Parathyroid adenoma (tissue), 2 donors: ENCODE data around the gene AOAH.

Experiments used
- H2AFZ ChIP-seq: fragments of 300-600 bp; sonication (generic); one replicate; pipeline ENCODE4 v1.7.0; 2017; ENCODE audit warnings: antibody characterized with exemption, mild to moderate bottlenecking
- H3K27ac ChIP-seq: fragments of 300-600 bp; sonication (generic); one replicate; pipeline ENCODE4 v1.7.0; 2017
- H3K27me3 ChIP-seq: fragments of 300-600 bp; sonication (generic); one replicate; pipeline ENCODE4 v1.7.0; 2017; ENCODE audit warnings: low read length; ENCODE audit not compliant: control insufficient read depth, insufficient read depth
- H3K36me3 ChIP-seq: fragments of 300-600 bp; sonication (generic); one replicate; pipeline ENCODE4 v1.7.0; 2017; ENCODE audit warnings: low read length; ENCODE audit not compliant: control insufficient read depth, insufficient read depth
- H3K4me1 ChIP-seq: fragments of 300-600 bp; sonication (generic); one replicate; pipeline ENCODE4 v1.7.0; 2017; ENCODE audit warnings: control low read depth
- H3K4me2 ChIP-seq: fragments of 300-600 bp; sonication (generic); one replicate; pipeline ENCODE4 v1.7.0; 2017; ENCODE audit warnings: low read length
- H3K4me3 ChIP-seq: fragments of 300-600 bp; sonication (generic); one replicate; pipeline ENCODE4 v1.7.0; 2017; ENCODE audit warnings: low read depth, low read length
- H3K79me2 ChIP-seq: fragments of 300-600 bp; sonication (generic); one replicate; pipeline ENCODE4 v1.7.0; 2017; ENCODE audit warnings: control low read depth
- H3K9ac ChIP-seq: fragments of 300-600 bp; sonication (generic); one replicate; pipeline ENCODE4 v1.7.0; 2017; ENCODE audit warnings: mild to moderate bottlenecking
- H3K9me3 ChIP-seq: fragments of 300-600 bp; sonication (generic); one replicate; pipeline ENCODE4 v1.7.0; 2017; ENCODE audit warnings: low read length; ENCODE audit not compliant: control insufficient read depth
- TF ChIP-seq, protein P1 (sequence below): fragments of 300-600 bp; sonication (generic); IDR thresholded peaks from one replicate; pipeline ENCODE4 v1.7.0; 2017; ENCODE audit warnings: antibody characterized with exemption, mild to moderate bottlenecking
- donor health status: primary hyperparathyroidism.

AOAH gene

DNA sequence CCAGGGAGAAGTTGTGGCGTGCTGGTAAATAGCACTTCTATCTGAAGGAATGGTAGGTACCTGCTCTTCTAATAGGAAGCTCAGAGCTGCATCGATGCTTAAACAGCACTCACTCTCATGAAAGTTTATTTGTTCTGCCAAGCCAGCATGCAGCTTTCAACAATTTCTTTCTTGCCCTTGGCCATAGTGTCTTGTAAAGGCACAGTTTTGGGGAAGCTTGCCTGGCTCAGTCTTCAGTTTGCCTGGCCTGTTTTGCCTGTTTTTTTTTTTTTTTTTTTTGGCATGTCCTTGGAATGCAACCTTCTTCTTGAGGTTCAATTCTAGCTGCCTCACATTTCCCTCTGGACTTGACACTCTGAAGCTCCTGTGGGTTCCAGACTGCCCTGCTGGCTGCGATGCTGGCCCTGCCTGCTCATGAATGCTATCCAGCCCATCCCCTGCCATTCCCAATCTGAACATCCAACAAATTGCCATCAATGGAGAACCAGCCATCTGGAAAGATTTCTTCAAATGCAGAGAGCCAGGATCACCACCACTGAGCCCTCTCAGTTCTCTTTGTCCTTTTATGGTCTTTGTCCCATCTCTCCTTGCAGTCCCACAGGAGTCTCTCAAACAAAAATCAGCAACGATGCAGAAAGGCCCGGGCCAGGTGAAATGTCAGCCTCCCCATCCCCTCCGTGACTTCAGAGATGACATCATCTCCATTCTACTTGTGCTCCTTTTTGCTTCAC, 200.8 kb downstream of the AOAH start:
- Histone ChIP-seq H2AFZ (no peak overlapping the region), H3K27me3 (no peaks in the 10 kb centered on the region), H3K79me2 (no peaks in the 10 kb centered on the region), H3K9ac (no peak overlapping the region), H3K4me1 (no peaks in the 10 kb centered on the region), H3K4me2 (no peak overlapping the region), H3K27ac (no peak overlapping the region), H3K9me3 (no peaks in the 10 kb centered on the region), H3K36me3 (no peaks in the 10 kb centered on the region), H3K4me3 (no peak overlapping the region)
- TF ChIP-seq, protein P1, sequence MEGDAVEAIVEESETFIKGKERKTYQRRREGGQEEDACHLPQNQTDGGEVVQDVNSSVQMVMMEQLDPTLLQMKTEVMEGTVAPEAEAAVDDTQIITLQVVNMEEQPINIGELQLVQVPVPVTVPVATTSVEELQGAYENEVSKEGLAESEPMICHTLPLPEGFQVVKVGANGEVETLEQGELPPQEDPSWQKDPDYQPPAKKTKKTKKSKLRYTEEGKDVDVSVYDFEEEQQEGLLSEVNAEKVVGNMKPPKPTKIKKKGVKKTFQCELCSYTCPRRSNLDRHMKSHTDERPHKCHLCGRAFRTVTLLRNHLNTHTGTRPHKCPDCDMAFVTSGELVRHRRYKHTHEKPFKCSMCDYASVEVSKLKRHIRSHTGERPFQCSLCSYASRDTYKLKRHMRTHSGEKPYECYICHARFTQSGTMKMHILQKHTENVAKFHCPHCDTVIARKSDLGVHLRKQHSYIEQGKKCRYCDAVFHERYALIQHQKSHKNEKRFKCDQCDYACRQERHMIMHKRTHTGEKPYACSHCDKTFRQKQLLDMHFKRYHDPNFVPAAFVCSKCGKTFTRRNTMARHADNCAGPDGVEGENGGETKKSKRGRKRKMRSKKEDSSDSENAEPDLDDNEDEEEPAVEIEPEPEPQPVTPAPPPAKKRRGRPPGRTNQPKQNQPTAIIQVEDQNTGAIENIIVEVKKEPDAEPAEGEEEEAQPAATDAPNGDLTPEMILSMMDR, result no peak

DNA sequence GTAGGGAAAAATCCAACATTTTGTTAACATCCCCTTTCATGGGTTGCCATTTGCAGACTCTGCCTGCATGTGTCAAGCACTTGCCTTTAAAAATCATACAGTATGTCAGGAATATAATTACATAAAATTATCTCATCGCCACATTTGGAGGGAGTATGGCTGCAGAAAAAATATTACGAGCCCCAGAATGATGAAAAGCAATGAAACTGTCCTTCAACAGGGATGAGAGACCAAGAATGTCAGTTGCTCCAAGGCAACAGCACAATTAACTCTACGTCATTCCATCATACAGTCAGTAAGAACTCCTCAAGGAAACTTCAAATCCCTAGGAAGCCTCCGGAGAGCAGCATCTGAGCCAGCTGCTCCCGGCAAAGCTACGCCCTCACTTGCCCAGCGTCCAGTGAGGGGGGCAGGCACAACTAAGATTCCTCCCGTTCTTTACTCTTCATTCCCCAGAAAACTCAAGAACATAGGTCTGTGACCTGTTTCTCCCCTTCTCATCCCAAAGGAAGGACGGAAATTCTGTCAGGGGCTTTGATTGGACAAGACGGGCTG, 201.8 kb downstream of the AOAH start:
- Histone ChIP-seq H2AFZ (no peak overlapping the region), H3K9me3 (no peaks in the 10 kb centered on the region), H3K4me3 (no peak overlapping the region), H3K27me3 (no peaks in the 10 kb centered on the region), H3K4me2 (no peak overlapping the region), H3K9ac (no peak overlapping the region), H3K36me3 (no peaks in the 10 kb centered on the region), H3K27ac (no peak overlapping the region), H3K4me1 (no peaks in the 10 kb centered on the region), H3K79me2 (no peaks in the 10 kb centered on the region)
- TF ChIP-seq, protein P1, result no peak

DNA sequence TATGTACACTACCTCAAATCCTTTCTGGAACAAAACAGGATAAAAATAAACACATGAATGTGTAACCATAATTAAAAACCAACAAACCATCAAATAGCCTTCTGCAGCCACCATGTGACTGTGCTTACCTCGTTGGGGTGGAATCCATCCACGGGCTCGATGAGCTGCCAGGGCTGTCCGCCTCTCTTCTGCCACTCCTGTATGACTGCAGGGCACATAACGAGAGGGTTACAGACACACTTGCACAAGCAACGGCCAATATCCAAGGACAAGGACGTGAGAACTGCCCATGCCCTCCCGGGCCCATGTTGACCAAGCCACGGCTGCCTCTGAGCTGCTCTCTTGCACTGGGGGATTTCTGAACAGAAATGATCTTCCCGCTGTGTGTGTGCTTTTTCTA, 202.4 kb downstream of the AOAH start:
- Histone ChIP-seq H3K36me3 (no peaks in the 10 kb centered on the region), H2AFZ (no peak overlapping the region), H3K4me3 (no peak overlapping the region), H3K4me2 (no peak overlapping the region), H3K79me2 (no peaks in the 10 kb centered on the region), H3K9ac (no peak overlapping the region), H3K4me1 (no peaks in the 10 kb centered on the region), H3K27me3 (no peaks in the 10 kb centered on the region), H3K9me3 (no peaks in the 10 kb centered on the region), H3K27ac (no peak overlapping the region)
- TF ChIP-seq, protein P1, result no peak

DNA sequence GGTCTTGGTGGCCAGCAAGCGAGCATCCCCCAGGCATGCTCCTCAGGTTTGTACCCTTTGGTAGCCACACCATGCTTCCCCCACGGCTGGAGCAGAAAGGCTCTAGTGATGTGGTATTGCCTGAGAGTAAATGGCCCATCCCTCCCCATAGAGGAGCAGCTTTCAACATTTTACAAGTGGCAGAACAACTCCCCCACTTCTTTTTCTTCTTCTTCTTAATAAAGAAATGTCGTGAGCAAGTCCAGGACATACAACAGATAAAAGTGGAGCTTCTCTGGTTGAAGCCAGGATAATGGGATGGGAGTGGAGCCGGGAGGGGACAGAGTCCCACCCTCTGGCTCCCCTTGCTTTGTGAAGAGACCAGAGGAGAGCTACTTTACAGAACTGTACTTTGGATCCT, 203.2 kb downstream of the AOAH start:
- Histone ChIP-seq H3K27me3 (no peaks in the 10 kb centered on the region), H3K36me3 (no peaks in the 10 kb centered on the region), H3K79me2 (no peaks in the 10 kb centered on the region), H3K9ac (no peak overlapping the region), H2AFZ (no peak overlapping the region), H3K4me1 (no peaks in the 10 kb centered on the region), H3K9me3 (no peaks in the 10 kb centered on the region), H3K4me3 (no peak overlapping the region), H3K27ac (no peak overlapping the region), H3K4me2 (no peak overlapping the region)
- TF ChIP-seq, protein P1, result no peak

DNA sequence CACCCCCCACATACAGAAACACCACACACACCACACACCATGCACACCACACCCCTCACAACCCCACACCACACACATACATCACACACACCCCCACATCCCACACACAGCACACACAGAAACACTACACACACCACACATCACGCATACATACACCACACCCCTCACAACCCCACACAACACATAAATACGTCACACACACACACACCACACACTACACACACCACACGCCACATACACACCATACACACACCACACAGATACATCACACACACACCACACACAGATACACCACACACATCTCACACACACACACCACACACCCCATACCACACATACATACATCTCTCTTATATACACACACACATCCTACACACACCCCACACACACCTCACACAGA, 208.4 kb downstream of the AOAH start:
- no peak overlapping the region for H2AFZ ChIP-seq
- H3K79me2 ChIP-seq, result no peaks in the 10 kb centered on the region
- no peaks in the 10 kb centered on the region for H3K36me3 ChIP-seq
- TF ChIP-seq, protein P1, result no peak
- H3K4me2 ChIP-seq, result no peak overlapping the region
- no peak overlapping the region for H3K9ac ChIP-seq
- no peak overlapping the region for H3K4me3 ChIP-seq
- no peaks in the 10 kb centered on the region for H3K4me1 ChIP-seq
- H3K27ac ChIP-seq, result no peak overlapping the region
- H3K9me3 ChIP-seq, result no peaks in the 10 kb centered on the region
- no peaks in the 10 kb centered on the region for H3K27me3 ChIP-seq
